IPS-18a (cell line): ENCODE measurements around the gene ZNF18.
"Not testable (repeated sequence)": the region's sequence is repeated elsewhere in the genome, so short reads cannot be mapped to it uniquely, and the experiment has no call there.

Source experiments
- H3K27ac ChIP-seq: one replicate; pipeline ENCODE4 v1.5.1; 2013; ENCODE audit warnings: low read length
- H3K27me3 ChIP-seq: one replicate; pipeline ENCODE4 v1.6.1; 2013; ENCODE audit warnings: mild to moderate bottlenecking, low read length; ENCODE audit not compliant: control insufficient read depth, insufficient read depth
- H3K36me3 ChIP-seq: one replicate; pipeline ENCODE4 v1.6.1; 2013; ENCODE audit warnings: low read depth, low read length; ENCODE audit not compliant: control insufficient read depth
- H3K4me1 ChIP-seq: one replicate; pipeline ENCODE4 v1.6.1; 2013; ENCODE audit warnings: low read depth, low read length; ENCODE audit not compliant: control insufficient read depth
- H3K4me3 ChIP-seq: one replicate; pipeline ENCODE4 v1.5.1; 2013; ENCODE audit warnings: low read length
- H3K9ac ChIP-seq: one replicate; pipeline ENCODE4 v1.6.1; 2013; ENCODE audit warnings: mild to moderate bottlenecking, low read length, moderate library complexity
- H3K9me3 ChIP-seq: one replicate; pipeline ENCODE4 v1.6.1; 2013; ENCODE audit warnings: low read depth, low read length; ENCODE audit not compliant: control insufficient read depth

The ZNF18 gene

DNA sequence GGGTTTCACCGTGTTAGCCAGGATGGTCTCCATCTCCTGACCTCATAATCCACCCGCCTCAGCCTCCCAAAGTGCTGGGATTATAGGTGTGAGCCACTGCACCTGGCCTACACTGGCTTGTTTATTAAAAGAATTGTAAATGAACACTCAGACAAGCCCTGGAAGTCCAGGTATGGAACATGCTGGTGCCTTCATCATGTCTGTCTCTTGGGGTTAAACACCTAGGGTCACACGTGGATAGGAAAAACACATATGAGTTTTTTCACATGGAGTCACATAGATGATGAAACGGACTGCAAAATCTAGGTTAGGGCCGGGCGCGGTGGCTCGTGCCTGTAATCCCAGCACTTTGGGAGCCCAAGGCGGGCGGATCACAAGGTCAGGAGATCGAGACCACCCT, 54.2 kb downstream of the ZNF18 start:
- not testable (repeated sequence) for H3K27ac ChIP-seq, H3K9ac ChIP-seq, H3K4me1 ChIP-seq, H3K9me3 ChIP-seq, H3K27me3 ChIP-seq, H3K4me3 ChIP-seq, H3K36me3 ChIP-seq

DNA sequence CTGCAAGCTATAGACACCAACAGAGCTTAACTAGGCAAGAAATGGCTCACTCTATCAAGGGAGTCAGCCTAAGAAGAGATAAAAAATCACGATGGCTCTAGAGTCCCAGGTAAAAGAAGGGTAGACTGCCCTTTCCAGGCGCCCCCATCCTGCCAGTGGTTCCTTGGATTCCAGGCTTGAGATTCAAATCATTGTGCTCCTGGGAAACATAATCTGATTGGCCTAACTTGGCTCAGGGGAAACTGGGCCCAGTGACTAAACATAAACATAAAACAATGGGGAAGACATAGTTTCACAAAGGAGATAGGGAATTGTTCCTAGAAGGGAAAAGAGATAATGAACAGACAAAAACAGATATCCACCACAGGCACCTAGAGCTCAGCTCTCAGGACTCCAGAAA, 56.4 kb downstream of the ZNF18 start:
- Histone ChIP-seq H3K27ac (no peak overlapping the region), H3K9me3 (no peaks in the 10 kb centered on the region), H3K4me1 (no peaks in the 10 kb centered on the region), H3K27me3 (no peaks in the 10 kb centered on the region), H3K36me3 (no peaks in the 10 kb centered on the region), H3K9ac (no peak overlapping the region), H3K4me3 (no peak overlapping the region)

DNA sequence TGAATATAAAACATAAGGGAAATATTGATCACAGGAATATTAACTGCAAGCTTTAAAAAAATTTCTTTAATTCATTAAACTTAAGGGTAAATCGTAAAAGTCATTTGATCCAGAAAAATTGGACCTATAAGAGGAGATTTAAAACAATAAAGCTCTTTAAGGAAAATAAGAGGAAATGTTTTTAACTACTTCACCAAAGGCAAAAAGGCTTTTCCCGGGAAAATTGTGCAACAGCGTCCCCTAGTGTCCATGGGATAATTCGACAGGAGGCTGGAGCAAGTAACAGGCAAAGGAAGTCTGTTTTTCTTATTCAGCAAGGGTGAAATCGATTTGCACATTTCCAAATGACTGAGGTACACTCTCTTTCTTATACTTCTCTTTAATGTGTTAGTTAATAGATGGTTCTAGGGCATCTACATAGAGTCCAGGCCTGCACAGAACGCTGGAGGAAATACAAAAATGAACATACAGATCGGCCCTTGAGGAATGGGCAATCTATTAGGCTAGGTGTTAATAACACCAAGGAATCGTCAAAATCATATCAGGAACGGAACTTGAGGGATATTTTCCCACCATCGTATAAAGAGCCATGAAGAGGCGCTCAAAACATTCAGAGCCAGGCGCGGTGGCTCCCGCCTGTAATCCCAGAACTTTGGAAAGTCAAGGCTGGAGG, 61.4 kb downstream of the ZNF18 start:
- H3K27me3 ChIP-seq: no peaks in the 10 kb centered on the region
- H3K27ac ChIP-seq: no peak overlapping the region
- no peaks in the 10 kb centered on the region for H3K36me3 ChIP-seq
- no peaks in the 10 kb centered on the region for H3K9me3 ChIP-seq
- no peak overlapping the region for H3K9ac ChIP-seq
- H3K4me3 ChIP-seq: no peak overlapping the region
- H3K4me1 ChIP-seq: no peaks in the 10 kb centered on the region

DNA sequence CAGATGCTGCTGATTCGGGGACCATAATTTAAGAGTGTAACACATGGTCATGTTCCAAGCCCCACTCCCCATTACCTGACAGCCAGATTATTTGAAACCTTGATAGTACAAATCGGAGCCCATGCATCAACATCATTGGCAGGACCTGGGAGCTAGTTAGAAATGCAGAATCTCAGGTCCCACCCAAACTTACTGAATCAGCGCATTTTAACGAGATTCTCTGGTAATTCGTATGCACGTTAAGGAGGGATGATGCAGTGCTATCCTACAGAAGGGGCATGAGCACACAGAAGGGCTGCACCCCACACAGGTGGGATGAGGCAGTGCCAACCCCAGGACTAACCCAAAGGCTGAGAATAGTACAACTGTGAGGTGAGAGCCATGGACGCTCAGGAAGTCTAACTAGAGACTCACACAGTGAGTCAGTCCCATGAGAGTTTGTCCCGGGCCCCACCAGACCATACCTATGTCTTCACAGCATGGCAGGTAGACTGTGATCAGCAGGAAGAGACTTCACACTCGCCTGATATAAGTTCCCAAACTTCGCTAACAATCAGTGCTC, 64.9 kb downstream of the ZNF18 start:
- no peaks in the 10 kb centered on the region for H3K36me3 ChIP-seq
- H3K4me1 ChIP-seq: peaks cover 4% of the 10 kb centered on the region
- no peak overlapping the region for H3K4me3 ChIP-seq
- H3K27me3 ChIP-seq: no peaks in the 10 kb centered on the region
- no peak overlapping the region for H3K27ac ChIP-seq
- no peaks in the 10 kb centered on the region for H3K9me3 ChIP-seq
- no peak overlapping the region for H3K9ac ChIP-seq

DNA sequence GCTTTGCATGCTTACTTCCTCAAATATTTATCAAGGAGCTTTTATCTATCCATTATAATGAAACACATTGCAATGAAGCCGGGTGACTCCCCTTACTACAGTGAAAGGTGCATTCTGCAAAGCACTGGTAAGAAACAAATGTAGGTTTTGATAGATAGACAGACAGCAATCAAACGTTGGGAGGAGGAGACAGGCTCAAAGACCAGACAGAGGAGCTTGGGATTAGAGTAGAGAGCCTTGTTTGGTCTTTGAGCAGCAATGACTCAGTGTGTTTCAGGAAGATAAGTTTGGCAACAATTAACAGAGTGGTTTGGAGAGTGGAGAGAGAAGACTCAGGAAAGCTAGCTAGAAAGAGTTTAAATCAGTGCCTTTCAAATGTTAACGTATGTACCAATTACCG, 68.8 kb downstream of the ZNF18 start:
- no peaks in the 10 kb centered on the region for H3K36me3 ChIP-seq
- no peaks in the 10 kb centered on the region for H3K9me3 ChIP-seq
- no peak overlapping the region for H3K9ac ChIP-seq
- H3K4me3 ChIP-seq: no peak overlapping the region
- H3K4me1 ChIP-seq: peaks cover 4% of the 10 kb centered on the region
- H3K27ac ChIP-seq: no peak overlapping the region
- H3K27me3 ChIP-seq: no peaks in the 10 kb centered on the region
